Measurements from ENCODE around the gene IL18R1. TPM values are rescaled to one million over a fixed set of nuclear protein-coding genes. Genes with fewer than 3 reads are reported as not detected.

The IL18R1 gene
- total RNA-seq, 2 experiments from 2014 or later, result 19.2 to 22.1 TPM

DNA sequence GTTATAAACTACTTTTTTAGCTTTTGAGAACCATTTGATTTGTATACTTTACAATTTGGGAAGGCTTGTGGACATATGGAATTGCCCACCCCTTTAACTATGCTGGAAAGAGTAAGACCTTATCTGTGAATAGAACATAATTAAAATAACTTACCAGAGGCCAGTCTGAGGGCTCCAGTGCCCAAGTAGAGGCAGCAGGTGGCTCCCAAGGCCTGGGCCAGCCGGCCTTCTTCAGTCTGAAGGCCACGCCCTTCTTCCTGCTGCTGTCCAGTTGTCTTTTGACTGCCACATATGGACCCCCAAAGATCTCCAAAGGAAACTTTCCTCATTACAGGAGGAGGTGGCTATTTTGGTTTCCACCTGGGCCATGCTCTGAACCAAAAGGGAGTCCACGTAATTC is 55.4 kb downstream of the IL18R1 start:
- no peaks in the 10 kb centered on the region for H3K27me3 Mint-ChIP-seq
- DNase-seq, result no peak
- peaks cover 44% of the 10 kb centered on the region for H3K9me3 Mint-ChIP-seq
- POLR2A ChIA-PET, result no interaction called here
- no peaks in the 10 kb centered on the region for H3K4me1 Mint-ChIP-seq
- H3K4me3 Mint-ChIP-seq, result no peak overlapping the region
- CTCF ChIA-PET, result no interaction called here
- peaks cover 40% of the 10 kb centered on the region for H3K36me3 Mint-ChIP-seq (ENCODE audit: low read depth)
- no peak overlapping the region for H3K27ac Mint-ChIP-seq

DNA sequence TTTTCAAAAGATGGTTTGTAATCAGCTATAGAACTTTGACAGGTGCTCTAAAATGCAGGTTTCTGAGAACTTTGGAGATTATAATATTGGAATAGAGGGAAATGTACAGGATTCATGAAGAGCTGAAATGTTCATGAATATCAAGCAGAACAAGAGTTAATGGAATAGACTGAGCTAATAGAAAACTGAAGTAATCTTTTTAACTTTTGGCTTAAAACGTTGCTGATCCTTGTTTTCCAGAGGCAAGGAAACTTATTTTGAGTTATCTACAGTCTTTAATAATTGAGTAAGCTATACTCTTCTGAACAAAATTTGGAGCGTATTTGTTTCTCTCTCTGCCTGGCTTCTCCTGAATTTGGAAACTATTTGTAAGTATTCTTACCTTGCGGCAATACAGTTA is 56.6 kb downstream of the IL18R1 start:
- Mint-ChIP-seq H3K4me1 (peaks cover 10% of the 10 kb centered on the region), H3K9me3 (peaks cover 49% of the 10 kb centered on the region), H3K27ac (no peak overlapping the region), H3K4me3 (no peak overlapping the region), H3K27me3 (no peaks in the 10 kb centered on the region), H3K36me3 (ENCODE audit: low read depth) (peaks cover 49% of the 10 kb centered on the region)
- CTCF ChIA-PET, result no interaction called here
- POLR2A ChIA-PET, result no interaction called here
- DNase-seq, result no peak

- DNase-seq, result no peak
- H3K27ac Mint-ChIP-seq, result peak overlapping the region; percentile 94
- H3K4me3 Mint-ChIP-seq, result peak overlapping the region; percentile 23
- peaks cover 33% of the 10 kb centered on the region for H3K9me3 Mint-ChIP-seq
- H3K4me1 Mint-ChIP-seq, result peaks cover 59% of the 10 kb centered on the region
- no peaks in the 10 kb centered on the region for H3K27me3 Mint-ChIP-seq
- POLR2A ChIA-PET, result no interaction called here
- H3K36me3 Mint-ChIP-seq (ENCODE audit: low read depth), result peaks cover 62% of the 10 kb centered on the region
- CTCF ChIA-PET, result interaction anchor here (1.7 to 2.7 kb wide), 3 partner anchors 18 to 167 kb away, joined by 4 to 10 read pairs (median 6); no protein-coding TSS in a partner anchor
Observed at GRCh38 chr2:102417946-102418345, 62.4 kb downstream of the IL18R1 start.

DNA sequence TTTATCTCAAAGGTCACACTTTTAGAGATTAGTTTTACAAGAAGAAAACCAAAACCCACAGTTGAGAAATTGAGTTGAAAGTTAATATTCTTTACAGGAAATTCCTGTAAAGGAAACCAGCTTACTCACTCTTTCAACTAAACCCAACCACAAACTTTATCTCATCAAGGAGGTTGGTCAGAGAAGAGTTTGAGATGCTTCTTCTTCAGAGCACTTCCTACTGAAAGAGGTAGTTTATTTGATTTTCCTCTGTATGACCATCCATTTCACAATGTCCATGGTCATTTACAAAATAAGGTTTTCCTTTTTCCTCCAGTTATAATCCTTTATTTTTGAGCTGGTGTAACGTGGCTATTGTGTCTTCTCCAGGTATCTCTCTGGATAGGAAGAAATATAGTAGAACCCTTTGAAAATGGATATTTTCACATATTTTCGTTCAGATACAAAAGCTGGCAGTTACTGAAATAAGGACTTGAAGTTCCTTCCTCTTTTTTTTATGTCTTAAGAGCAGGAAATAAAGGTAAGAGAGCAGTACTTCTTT is 62.9 kb downstream of the IL18R1 start:
- Mint-ChIP-seq H3K9me3 (peaks cover 29% of the 10 kb centered on the region), H3K27ac (peak overlapping the region; percentile 94), H3K4me3 (peak overlapping the region; percentile 66), H3K36me3 (ENCODE audit: low read depth) (peaks cover 61% of the 10 kb centered on the region), H3K27me3 (no peaks in the 10 kb centered on the region), H3K4me1 (peaks cover 65% of the 10 kb centered on the region)
- DNase-seq, result peak; percentile 33
- ChIA-PET POLR2A (no interaction called here), CTCF (interaction anchor here (0.7 to 2.7 kb wide), 4 partner anchors 12 to 167 kb away, joined by 3 to 10 read pairs (median 5); no protein-coding TSS in a partner anchor)

DNA sequence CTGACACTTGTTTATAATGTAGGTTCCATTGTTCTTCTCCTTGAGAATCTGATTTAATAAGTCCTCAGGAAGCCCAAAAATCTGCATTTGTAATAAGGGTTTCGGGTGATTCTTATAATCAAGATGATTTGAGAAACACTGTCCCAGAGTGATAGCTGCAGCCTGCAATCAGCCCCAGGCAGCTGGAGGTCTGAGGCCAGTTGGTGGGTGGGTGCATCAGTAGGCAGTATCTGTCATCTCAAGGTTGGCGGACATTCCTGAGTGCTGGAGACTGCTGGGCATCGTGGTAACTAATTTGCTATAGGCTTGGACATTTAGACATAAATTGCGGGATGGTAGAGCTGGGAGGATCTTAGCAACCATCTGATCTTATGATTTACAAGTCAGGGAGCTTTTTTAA is 64.7 kb downstream of the IL18R1 start:
- peaks cover 77% of the 10 kb centered on the region for H3K4me1 Mint-ChIP-seq
- no peak overlapping the region for H3K4me3 Mint-ChIP-seq
- H3K36me3 Mint-ChIP-seq (ENCODE audit: low read depth), result peaks cover 59% of the 10 kb centered on the region
- peaks cover 15% of the 10 kb centered on the region for H3K9me3 Mint-ChIP-seq
- H3K27me3 Mint-ChIP-seq, result no peaks in the 10 kb centered on the region
- no peak overlapping the region for H3K27ac Mint-ChIP-seq
- POLR2A ChIA-PET, result no interaction called here
- CTCF ChIA-PET, result interaction anchor here (0.9 kb wide), 3 partner anchors 18 to 64 kb away, joined by 3 read pairs; no protein-coding TSS in a partner anchor
- DNase-seq, result no peak

- Mint-ChIP-seq H3K36me3 (ENCODE audit: low read depth) (peaks cover 50% of the 10 kb centered on the region), H3K4me1 (peaks cover 69% of the 10 kb centered on the region), H3K9me3 (peaks cover 12% of the 10 kb centered on the region), H3K27me3 (no peaks in the 10 kb centered on the region), H3K27ac (no peak overlapping the region), H3K4me3 (no peak overlapping the region)
- ChIA-PET CTCF (interaction anchor here (0.7 to 1.0 kb wide), 2 partner anchors 11 to 161 kb away, joined by 3 read pairs; no protein-coding TSS in a partner anchor), POLR2A (no interaction called here)
- DNase-seq, result no peak
Observed at GRCh38 chr2:102421890-102422759, 66.5 kb downstream of the IL18R1 start.

- no peak for DNase-seq
- Mint-ChIP-seq H3K36me3 (ENCODE audit: low read depth) (peaks cover 44% of the 10 kb centered on the region), H3K9me3 (peaks cover 9% of the 10 kb centered on the region), H3K27me3 (no peaks in the 10 kb centered on the region), H3K4me3 (no peak within 1 kb of the TSS), H3K4me1 (peaks cover 62% of the 10 kb centered on the region), H3K27ac (no peak within 1 kb of the TSS)
- ChIA-PET POLR2A (no interaction called here), CTCF (interaction anchor here (1.0 kb wide), 1 partner anchor 162 kb away, joined by 3 read pairs; no protein-coding TSS in a partner anchor)
Observed at GRCh38 chr2:102422910-102423309, 67.3 kb downstream of the IL18R1 start, which contains the start of gene IL18RAP. Gene IL18RAP, plus strand, starts transcription at chr2:102423160. Its CDS starts 118 bp downstream, at chr2:102423278.

- peaks cover 60% of the 10 kb centered on the region for H3K4me1 Mint-ChIP-seq
- peaks cover 45% of the 10 kb centered on the region for H3K36me3 Mint-ChIP-seq (ENCODE audit: low read depth)
- no peaks in the 10 kb centered on the region for H3K27me3 Mint-ChIP-seq
- ChIA-PET CTCF (interaction anchor here (0.8 to 1.0 kb wide), 2 partner anchors 56 to 162 kb away, joined by 3 read pairs; no protein-coding TSS in a partner anchor), POLR2A (no interaction called here)
- no peak for DNase-seq
- no peak overlapping the region for H3K4me3 Mint-ChIP-seq
- H3K9me3 Mint-ChIP-seq, result peaks cover 10% of the 10 kb centered on the region
- no peak overlapping the region for H3K27ac Mint-ChIP-seq
Observed at GRCh38 chr2:102423368-102423767, 67.8 kb downstream of the IL18R1 start.

DNA sequence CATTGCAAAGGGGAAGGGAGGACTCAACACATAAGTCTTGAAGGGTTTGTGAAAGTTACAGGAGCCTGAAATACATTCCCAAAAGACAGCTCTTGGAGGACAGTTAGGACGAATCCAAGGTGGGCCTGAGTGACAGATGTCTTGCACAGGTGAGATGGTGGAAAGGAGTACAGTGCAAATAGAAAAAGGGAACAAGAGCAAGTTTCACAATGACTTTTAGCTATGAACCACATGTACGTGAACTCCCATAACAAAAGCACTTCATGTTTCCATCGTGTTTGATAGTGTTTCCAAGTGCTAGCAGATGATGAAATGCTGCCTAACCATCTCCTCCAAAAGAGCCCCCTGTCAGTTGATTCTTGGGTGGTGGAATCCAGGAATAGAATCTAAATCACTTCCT is 69.2 kb downstream of the IL18R1 start:
- H3K9me3 Mint-ChIP-seq, result peaks cover 12% of the 10 kb centered on the region
- ChIA-PET CTCF (interaction anchor here (0.9 to 2.2 kb wide), 2 partner anchors 10 to 68 kb away, joined by 3 to 6 read pairs; no protein-coding TSS in a partner anchor), POLR2A (no interaction called here)
- H3K4me3 Mint-ChIP-seq, result no peak overlapping the region
- H3K4me1 Mint-ChIP-seq, result peaks cover 47% of the 10 kb centered on the region
- no peak for DNase-seq
- no peaks in the 10 kb centered on the region for H3K27me3 Mint-ChIP-seq
- no peak overlapping the region for H3K27ac Mint-ChIP-seq
- H3K36me3 Mint-ChIP-seq (ENCODE audit: low read depth), result peaks cover 51% of the 10 kb centered on the region

DNA sequence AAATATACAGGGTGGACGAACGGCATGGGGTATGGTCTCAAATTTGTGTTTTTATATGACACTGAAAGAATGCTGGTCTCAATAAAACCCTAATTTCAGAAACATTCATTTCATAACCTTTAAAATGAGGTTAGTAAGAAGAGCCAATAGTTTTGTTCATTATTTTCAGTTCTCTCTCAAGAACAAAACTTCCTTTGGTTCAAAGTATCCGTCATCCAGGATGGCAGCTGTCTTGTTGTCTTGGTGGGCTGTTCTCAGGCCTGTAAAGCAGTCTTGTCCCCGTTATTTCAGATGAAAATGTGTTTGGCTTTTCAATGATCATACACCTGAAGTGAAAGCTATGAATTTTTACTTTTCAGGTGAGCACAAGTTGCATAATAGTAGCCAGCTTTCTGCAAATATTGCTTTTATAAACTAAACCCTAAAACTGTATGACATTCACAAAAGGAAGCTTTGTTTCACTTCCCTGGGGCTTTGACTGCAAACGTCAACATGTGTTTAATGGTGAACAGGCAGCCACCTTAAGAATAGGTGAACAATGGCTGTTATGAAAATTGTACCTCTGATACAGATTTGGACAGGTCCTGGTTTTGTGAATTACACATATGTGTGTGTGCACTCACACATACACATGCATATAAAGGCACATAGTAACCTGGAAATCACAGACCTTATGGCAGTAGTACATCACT is 70.0 kb downstream of the IL18R1 start:
- ChIA-PET POLR2A (interaction anchor here (0.6 kb wide), 1 partner anchor 1090 kb away, joined by 5 read pairs; no protein-coding TSS in a partner anchor), CTCF (interaction anchor here (0.8 to 2.2 kb wide), 3 partner anchors 10 to 405 kb away, joined by 3 to 6 read pairs (median 3); no protein-coding TSS in a partner anchor)
- Mint-ChIP-seq H3K27me3 (no peaks in the 10 kb centered on the region), H3K4me3 (no peak overlapping the region), H3K4me1 (peaks cover 40% of the 10 kb centered on the region), H3K36me3 (ENCODE audit: low read depth) (peaks cover 48% of the 10 kb centered on the region), H3K9me3 (peaks cover 18% of the 10 kb centered on the region), H3K27ac (no peak overlapping the region)
- DNase-seq, result no peak

DNA sequence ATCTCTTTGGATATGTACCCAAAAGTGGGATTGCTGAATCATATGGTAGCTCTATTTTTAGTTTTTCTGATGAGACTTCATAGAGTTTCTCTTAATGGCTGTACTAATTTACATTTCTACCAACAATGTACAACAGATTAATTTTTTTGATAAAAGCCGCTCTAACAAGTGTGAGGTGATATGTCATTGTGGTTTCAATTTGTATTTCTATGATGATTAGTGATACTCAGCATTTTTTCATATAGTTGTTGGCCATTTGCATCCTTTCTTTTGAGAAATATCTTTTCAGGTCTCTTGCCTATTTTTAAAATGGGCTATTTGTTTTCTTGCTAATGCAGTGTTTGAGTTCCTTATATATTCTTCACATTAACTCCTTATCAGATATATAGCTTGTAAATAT is 71.7 kb downstream of the IL18R1 start:
- Mint-ChIP-seq H3K27ac (no peak overlapping the region), H3K4me3 (no peak overlapping the region), H3K4me1 (peaks cover 31% of the 10 kb centered on the region), H3K9me3 (peaks cover 21% of the 10 kb centered on the region), H3K36me3 (ENCODE audit: low read depth) (peaks cover 39% of the 10 kb centered on the region), H3K27me3 (no peaks in the 10 kb centered on the region)
- no peak for DNase-seq
- ChIA-PET CTCF (interaction anchor here (1.0 to 1.7 kb wide), 3 partner anchors 11 to 544 kb away, joined by 3 to 4 read pairs (median 3); no protein-coding TSS in a partner anchor), POLR2A (no interaction called here)

GRCh38 chr2:102428573-102428972 is 73.0 kb downstream of the IL18R1 start:
- DNase-seq, result no peak
- Mint-ChIP-seq H3K36me3 (ENCODE audit: low read depth) (peaks cover 35% of the 10 kb centered on the region), H3K27ac (no peak overlapping the region), H3K27me3 (no peaks in the 10 kb centered on the region), H3K9me3 (peaks cover 23% of the 10 kb centered on the region), H3K4me3 (no peak overlapping the region), H3K4me1 (peaks cover 21% of the 10 kb centered on the region)
- ChIA-PET POLR2A (no interaction called here), CTCF (no interaction called here)
